ENCODE measurements around the gene HNMT.

DNA sequence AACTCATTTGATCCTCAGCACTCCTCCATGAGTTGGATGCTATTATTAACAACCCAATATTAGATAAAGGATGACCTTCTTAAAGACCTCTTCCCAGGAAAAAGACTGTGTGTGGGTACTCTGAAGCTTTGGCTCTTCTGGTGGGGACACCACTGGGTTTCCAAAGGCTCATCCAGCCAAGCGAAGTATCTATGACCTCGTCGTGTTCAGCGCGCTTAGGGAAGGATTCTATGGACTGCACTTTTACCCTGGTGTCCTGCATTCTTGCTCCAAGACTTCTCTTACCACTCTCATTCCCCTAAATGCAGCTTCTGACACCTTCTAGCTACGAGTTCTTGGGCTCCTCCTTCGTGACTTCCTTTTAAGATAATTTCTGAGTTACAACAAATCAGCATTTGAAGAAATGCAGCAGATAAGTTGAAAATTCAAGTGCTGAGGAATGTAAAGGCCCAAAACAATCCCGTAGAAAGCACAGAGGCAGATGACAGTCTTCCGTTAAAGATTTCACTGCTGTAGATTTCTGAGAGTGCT lies 673 bp upstream of the HNMT start:
- TF ChIP-seq, protein P1, sequence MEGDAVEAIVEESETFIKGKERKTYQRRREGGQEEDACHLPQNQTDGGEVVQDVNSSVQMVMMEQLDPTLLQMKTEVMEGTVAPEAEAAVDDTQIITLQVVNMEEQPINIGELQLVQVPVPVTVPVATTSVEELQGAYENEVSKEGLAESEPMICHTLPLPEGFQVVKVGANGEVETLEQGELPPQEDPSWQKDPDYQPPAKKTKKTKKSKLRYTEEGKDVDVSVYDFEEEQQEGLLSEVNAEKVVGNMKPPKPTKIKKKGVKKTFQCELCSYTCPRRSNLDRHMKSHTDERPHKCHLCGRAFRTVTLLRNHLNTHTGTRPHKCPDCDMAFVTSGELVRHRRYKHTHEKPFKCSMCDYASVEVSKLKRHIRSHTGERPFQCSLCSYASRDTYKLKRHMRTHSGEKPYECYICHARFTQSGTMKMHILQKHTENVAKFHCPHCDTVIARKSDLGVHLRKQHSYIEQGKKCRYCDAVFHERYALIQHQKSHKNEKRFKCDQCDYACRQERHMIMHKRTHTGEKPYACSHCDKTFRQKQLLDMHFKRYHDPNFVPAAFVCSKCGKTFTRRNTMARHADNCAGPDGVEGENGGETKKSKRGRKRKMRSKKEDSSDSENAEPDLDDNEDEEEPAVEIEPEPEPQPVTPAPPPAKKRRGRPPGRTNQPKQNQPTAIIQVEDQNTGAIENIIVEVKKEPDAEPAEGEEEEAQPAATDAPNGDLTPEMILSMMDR (IDR thresholded peaks at IDR 0.05): no peak
- TF ChIP-seq POLR2A (IDR thresholded peaks at IDR 0.05) (no peak), EP300 (IDR thresholded peaks at IDR 0.05) (no peak)

Data from tibial nerve (tissue), 4 donors.